IMR-90 (cell line): ENCODE results near the gene EVA1A.

Source experiments
- RAD21 ChIP-seq: IDR thresholded peaks from 2 replicates; pipeline ENCODE4 v1.6.1; 2012; ENCODE audit warnings: low read length, improper control_type of control experiment
- RCOR1 ChIP-seq: IDR thresholded peaks from 2 replicates; pipeline ENCODE4 v1.6.1; 2012; ENCODE audit warnings: mild to moderate bottlenecking, low read length, improper control_type of control experiment; ENCODE audit not compliant: insufficient replicate concordance

DNA sequence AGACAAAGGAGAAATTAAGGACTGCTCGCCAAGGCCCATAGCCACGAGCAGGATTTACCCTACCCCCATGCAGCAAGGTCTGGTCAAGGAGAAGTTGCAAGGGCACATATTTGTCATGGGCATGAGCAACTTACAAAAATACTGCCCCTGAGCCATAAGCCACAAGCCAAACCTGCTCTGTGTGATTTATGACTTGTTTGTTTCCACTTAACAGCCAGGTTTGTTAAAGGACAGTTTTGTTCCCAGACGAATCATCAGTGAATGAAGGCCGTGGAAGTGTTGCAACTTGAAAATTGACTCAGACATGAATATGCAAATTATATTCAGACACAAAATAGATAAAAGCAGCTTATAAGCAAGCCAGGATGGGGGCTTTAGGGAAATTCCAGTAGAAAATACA, 31.3 kb upstream of the EVA1A start:
- TF ChIP-seq RAD21 (no peak), RCOR1 (no peak)
